Vagina (tissue), 2 donors: ENCODE results near the gene UNC5CL. TPM values are rescaled to one million over a fixed set of nuclear protein-coding genes. Genes with fewer than 3 reads are reported as not detected.

Experiments
- DNase-seq, 2 donors: peaks; one replicate each; pipeline ENCODE4 v3.0.0-alpha.2; 2017; ENCODE audit errors: extremely low spot score in 2 of 2
- H3K27ac ChIP-seq: fragments of 200-600 bp; sonication (generic); one replicate; pipeline ENCODE4 v1.5.1; 2019
- H3K27me3 ChIP-seq: fragments of 200-600 bp; sonication (generic); one replicate; pipeline ENCODE4 v1.5.1; 2019
- H3K36me3 ChIP-seq, 2 donors: fragments of 200-600 bp; sonication (generic); one replicate each; pipeline ENCODE4 v1.5.1; 2017 to 2019
- H3K4me1 ChIP-seq: fragments of 200-600 bp; sonication (generic); one replicate; pipeline ENCODE4 v1.5.1; 2019
- H3K4me3 ChIP-seq, 2 donors: fragments of 200-600 bp; sonication (generic); 1 replicate in 1 of 2; 2 replicates in 1 of 2; pipeline ENCODE4 v1.5.1; 2016 to 2019
- H3K9me3 ChIP-seq: fragments of 200-600 bp; sonication (generic); one replicate; pipeline ENCODE4 v1.5.1; 2019
- POLR2A ChIP-seq, 2 donors: fragments of 450-650 bp; IDR thresholded peaks; one replicate each; pipeline ENCODE4 v1.6.1; 2017; ENCODE audit warnings: antibody characterized with exemption in 2 of 2, mild to moderate bottlenecking in 2 of 2, moderate library complexity in 2 of 2
- POLR2AphosphoS5 ChIP-seq, 2 donors: sonication (generic); formaldehyde crosslinking; IDR thresholded peaks; one replicate each; pipeline ENCODE4 v1.9.0; 2017; ENCODE audit warnings: antibody characterized with exemption in 2 of 2, mild to moderate bottlenecking in 2 of 2, low read depth in 1 of 2; ENCODE audit not compliant: insufficient read depth in 1 of 2
- intact Hi-C: fragments of 100-400 bp; cut with DNase I; formaldehyde crosslinking; loops from one replicate; pipeline ENCODE4 v1.15.1; 2023
- total RNA-seq: library from RNA; depleted of rRNA; stranded (reverse); fragments of >200 nt; gene quantifications from one replicate; pipeline ENCODE4 v1.2.3, GENCODE V29; 2016
- TF ChIP-seq, protein P1 (sequence below), 3 experiments: fragments of 450-650 bp in 2 of 3; fragments of 200-600 bp in 1 of 3; sonication (generic) in 1 of 3; IDR thresholded peaks; one replicate each; pipeline ENCODE4 v1.5.1; 2017 to 2019; ENCODE audit warnings: antibody characterized with exemption in 3 of 3, mild to moderate bottlenecking in 2 of 3, moderate library complexity in 2 of 3

The UNC5CL gene
- total RNA-seq, 1 donor from 2014 or later: 0.25 TPM

DNA sequence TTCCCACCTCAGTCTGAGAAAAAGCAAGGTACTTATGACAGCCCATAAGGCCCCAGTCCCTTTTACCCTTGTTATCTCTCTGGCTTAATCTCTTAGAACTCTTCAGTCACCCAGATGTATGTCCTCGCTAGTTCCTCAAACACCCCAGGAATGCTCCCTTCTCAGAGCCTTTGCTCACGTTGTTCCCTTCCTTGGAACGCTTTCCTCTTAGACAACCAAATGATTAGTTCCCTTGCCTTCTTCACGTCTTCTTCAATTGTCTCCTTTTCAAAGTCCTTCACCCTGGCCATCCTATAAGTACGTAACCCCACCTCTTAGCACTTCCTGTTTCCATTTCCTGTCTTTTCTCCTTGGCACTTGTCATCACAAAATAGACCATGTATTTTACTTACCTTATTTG lies 12.9 kb upstream of the UNC5CL start:
- Histone ChIP-seq H3K36me3 (no peaks in the 10 kb centered on the region), H3K4me3 (no peak overlapping the region), H3K27ac (no peak overlapping the region), H3K4me1 (no peaks in the 10 kb centered on the region), H3K9me3 (no peaks in the 10 kb centered on the region), H3K27me3 (no peaks in the 10 kb centered on the region)
- intact Hi-C loops: no loop called here
- TF ChIP-seq, protein P1, sequence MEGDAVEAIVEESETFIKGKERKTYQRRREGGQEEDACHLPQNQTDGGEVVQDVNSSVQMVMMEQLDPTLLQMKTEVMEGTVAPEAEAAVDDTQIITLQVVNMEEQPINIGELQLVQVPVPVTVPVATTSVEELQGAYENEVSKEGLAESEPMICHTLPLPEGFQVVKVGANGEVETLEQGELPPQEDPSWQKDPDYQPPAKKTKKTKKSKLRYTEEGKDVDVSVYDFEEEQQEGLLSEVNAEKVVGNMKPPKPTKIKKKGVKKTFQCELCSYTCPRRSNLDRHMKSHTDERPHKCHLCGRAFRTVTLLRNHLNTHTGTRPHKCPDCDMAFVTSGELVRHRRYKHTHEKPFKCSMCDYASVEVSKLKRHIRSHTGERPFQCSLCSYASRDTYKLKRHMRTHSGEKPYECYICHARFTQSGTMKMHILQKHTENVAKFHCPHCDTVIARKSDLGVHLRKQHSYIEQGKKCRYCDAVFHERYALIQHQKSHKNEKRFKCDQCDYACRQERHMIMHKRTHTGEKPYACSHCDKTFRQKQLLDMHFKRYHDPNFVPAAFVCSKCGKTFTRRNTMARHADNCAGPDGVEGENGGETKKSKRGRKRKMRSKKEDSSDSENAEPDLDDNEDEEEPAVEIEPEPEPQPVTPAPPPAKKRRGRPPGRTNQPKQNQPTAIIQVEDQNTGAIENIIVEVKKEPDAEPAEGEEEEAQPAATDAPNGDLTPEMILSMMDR (IDR thresholded peaks at IDR 0.05): no peak
- TF ChIP-seq POLR2A (IDR thresholded peaks at IDR 0.05) (no peak), POLR2AphosphoS5 (IDR thresholded peaks at IDR 0.05; ENCODE audit: insufficient read depth in 1 of 2, low read depth in 1 of 2) (no peak)
- DNase-seq: no peak

- Histone ChIP-seq H3K27me3 (no peaks in the 10 kb centered on the region), H3K9me3 (no peaks in the 10 kb centered on the region), H3K4me3 (no peak overlapping the region), H3K4me1 (no peaks in the 10 kb centered on the region), H3K27ac (no peak overlapping the region), H3K36me3 (no peaks in the 10 kb centered on the region)
- TF ChIP-seq POLR2A (IDR thresholded peaks at IDR 0.05) (no peak), POLR2AphosphoS5 (IDR thresholded peaks at IDR 0.05; ENCODE audit: insufficient read depth in 1 of 2, low read depth in 1 of 2) (no peak)
- TF ChIP-seq, protein P1 (IDR thresholded peaks at IDR 0.05): no peak
- DNase-seq: no peak
- intact Hi-C loops: no loop called here
Measured at GRCh38 chr6:41050536-41050935, 11.5 kb upstream of the UNC5CL start.

- Histone ChIP-seq H3K27ac (no peak overlapping the region), H3K36me3 (no peaks in the 10 kb centered on the region), H3K4me1 (no peaks in the 10 kb centered on the region), H3K4me3 (no peak overlapping the region), H3K27me3 (no peaks in the 10 kb centered on the region), H3K9me3 (no peaks in the 10 kb centered on the region)
- intact Hi-C loops: no loop called here
- no peak for DNase-seq
- TF ChIP-seq, protein P1 (IDR thresholded peaks at IDR 0.05): no peak
- no peak for TF ChIP-seq POLR2A (IDR thresholded peaks at IDR 0.05)
- no peak for TF ChIP-seq POLR2AphosphoS5 (IDR thresholded peaks at IDR 0.05; ENCODE audit: insufficient read depth in 1 of 2, low read depth in 1 of 2)
Measured at GRCh38 chr6:41049955-41050354, 10.9 kb upstream of the UNC5CL start.

DNA sequence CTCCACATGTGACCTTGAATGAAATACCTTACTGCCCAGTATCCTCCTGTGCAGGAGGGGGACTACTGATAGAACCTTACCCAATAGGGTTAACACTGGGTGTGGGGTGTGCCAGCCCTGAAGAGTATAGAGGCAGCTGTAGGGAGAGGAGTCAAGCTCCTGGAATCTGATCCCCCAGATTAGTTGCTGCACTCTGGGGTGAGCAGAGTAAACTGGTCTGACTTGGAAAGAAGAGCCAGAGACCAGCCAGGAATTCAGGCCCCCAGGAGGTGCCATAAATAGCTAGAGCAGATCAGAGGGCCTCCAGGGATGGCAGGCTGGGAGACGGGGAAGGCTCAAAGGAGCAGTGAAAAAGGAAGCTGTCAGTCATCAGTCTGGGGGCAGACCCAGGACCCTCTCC lies 10.5 kb upstream of the UNC5CL start:
- DNase-seq: no peak
- H3K27ac ChIP-seq: no peak overlapping the region
- intact Hi-C loops: no loop called here

More for the DNA sequence above, 10.5 kb upstream of the UNC5CL start:
- H3K27me3 ChIP-seq: no peaks in the 10 kb centered on the region
- no peak overlapping the region for H3K4me3 ChIP-seq
- H3K36me3 ChIP-seq: no peaks in the 10 kb centered on the region
- H3K4me1 ChIP-seq: no peaks in the 10 kb centered on the region
- TF ChIP-seq, protein P1 (IDR thresholded peaks at IDR 0.05): no peak
- no peak for TF ChIP-seq POLR2A (IDR thresholded peaks at IDR 0.05)
- TF ChIP-seq POLR2AphosphoS5 (IDR thresholded peaks at IDR 0.05; ENCODE audit: insufficient read depth in 1 of 2, low read depth in 1 of 2): no peak
- no peaks in the 10 kb centered on the region for H3K9me3 ChIP-seq
